Endothelial cell of umbilical vein (primary cell): ENCODE data around the gene FAM83D.

Source experiments
- POLR2A ChIP-seq: IDR thresholded peaks from 2 replicates; pipeline ENCODE4 v1.6.1; 2012; ENCODE audit warnings: low read depth, mild to moderate bottlenecking, control low read depth, low read length
- POLR2AphosphoS5 ChIP-seq: IDR thresholded peaks from 2 replicates; pipeline ENCODE4 v1.6.1; 2012; ENCODE audit warnings: low read depth, mild to moderate bottlenecking, control low read depth, low read length, moderate library complexity; ENCODE audit not compliant: insufficient read depth
- TF ChIP-seq, protein P1 (sequence below), 2 donors: IDR thresholded peaks; 1 replicate in 1 of 2; 2 replicates in 1 of 2; pipeline ENCODE4 v1.5.1; 2011; ENCODE audit warnings: low read length in 2 of 2, mild to moderate bottlenecking in 2 of 2, moderate library complexity in 2 of 2, control low read depth in 1 of 2, inconsistent platforms in 1 of 2, low read depth in 1 of 2; ENCODE audit not compliant: insufficient read depth in 1 of 2; ENCODE audit errors: extremely low read depth in 1 of 2

DNA sequence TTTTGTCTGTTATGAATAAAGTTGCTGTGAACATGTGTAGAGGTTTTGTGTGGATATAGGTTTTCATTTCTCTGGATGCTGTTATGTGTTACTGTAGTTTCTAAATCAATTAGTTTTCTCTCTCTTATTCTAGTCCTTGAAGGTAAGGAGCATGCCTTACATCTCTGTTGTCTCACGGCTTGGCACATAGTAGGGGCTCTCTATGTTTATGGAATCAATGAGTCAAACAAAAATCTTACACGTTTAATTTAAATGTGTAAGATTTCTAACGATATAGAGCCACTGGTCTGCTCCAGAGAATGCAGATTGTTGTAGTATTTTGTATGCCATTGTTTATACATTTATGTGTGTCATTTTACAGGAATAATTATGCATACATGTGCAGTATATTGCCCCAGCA, 20.6 kb downstream of the FAM83D start:
- no peak for TF ChIP-seq POLR2AphosphoS5
- TF ChIP-seq, protein P1, sequence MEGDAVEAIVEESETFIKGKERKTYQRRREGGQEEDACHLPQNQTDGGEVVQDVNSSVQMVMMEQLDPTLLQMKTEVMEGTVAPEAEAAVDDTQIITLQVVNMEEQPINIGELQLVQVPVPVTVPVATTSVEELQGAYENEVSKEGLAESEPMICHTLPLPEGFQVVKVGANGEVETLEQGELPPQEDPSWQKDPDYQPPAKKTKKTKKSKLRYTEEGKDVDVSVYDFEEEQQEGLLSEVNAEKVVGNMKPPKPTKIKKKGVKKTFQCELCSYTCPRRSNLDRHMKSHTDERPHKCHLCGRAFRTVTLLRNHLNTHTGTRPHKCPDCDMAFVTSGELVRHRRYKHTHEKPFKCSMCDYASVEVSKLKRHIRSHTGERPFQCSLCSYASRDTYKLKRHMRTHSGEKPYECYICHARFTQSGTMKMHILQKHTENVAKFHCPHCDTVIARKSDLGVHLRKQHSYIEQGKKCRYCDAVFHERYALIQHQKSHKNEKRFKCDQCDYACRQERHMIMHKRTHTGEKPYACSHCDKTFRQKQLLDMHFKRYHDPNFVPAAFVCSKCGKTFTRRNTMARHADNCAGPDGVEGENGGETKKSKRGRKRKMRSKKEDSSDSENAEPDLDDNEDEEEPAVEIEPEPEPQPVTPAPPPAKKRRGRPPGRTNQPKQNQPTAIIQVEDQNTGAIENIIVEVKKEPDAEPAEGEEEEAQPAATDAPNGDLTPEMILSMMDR (IDR thresholded peaks at IDR 0.05; ENCODE audit: extremely low read depth in 1 of 2, insufficient read depth in 1 of 2, low read depth in 1 of 2, low read length in 2 of 2), result no peak
- TF ChIP-seq POLR2A, result no peak
